22Rv1 (cell line): ENCODE measurements around the gene AGAP3.

Experiments used
- H3K27ac ChIP-seq: fragments of 450-650 bp; 2 replicates; pipeline ENCODE4 v1.5.1; 2017
- ZFX ChIP-seq: fragments of 450-650 bp; IDR thresholded peaks from 2 replicates; pipeline ENCODE4 v1.6.1; 2017; ENCODE audit warnings: antibody characterized with exemption, borderline replicate concordance
- TF ChIP-seq, protein P1 (sequence below): fragments of 450-650 bp; IDR thresholded peaks from 2 replicates; pipeline ENCODE4 v1.5.1; 2017; ENCODE audit warnings: mild to moderate bottlenecking

Gene AGAP3

DNA sequence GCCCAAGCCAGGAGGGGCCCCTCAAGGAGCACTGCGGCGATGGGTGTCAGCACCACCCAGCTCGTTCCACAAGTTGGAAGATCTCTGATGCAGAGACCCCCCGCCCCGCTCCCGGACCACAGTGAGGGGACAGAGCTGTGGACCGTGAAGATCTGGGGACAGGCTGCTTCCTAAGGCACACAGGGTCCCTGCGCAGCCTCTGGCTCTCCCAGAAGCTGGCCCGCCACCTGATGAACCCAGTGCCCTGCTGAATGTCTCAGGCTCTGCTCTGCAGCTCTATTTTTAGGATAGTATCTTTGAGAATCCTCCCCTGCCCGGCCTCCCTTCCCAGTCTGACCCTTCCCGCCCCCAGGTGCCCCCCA lies 51.5 kb downstream of the AGAP3 start:
- no peak overlapping the region for H3K27ac ChIP-seq
- no peak for TF ChIP-seq ZFX
- TF ChIP-seq, protein P1, sequence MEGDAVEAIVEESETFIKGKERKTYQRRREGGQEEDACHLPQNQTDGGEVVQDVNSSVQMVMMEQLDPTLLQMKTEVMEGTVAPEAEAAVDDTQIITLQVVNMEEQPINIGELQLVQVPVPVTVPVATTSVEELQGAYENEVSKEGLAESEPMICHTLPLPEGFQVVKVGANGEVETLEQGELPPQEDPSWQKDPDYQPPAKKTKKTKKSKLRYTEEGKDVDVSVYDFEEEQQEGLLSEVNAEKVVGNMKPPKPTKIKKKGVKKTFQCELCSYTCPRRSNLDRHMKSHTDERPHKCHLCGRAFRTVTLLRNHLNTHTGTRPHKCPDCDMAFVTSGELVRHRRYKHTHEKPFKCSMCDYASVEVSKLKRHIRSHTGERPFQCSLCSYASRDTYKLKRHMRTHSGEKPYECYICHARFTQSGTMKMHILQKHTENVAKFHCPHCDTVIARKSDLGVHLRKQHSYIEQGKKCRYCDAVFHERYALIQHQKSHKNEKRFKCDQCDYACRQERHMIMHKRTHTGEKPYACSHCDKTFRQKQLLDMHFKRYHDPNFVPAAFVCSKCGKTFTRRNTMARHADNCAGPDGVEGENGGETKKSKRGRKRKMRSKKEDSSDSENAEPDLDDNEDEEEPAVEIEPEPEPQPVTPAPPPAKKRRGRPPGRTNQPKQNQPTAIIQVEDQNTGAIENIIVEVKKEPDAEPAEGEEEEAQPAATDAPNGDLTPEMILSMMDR = no peak

DNA sequence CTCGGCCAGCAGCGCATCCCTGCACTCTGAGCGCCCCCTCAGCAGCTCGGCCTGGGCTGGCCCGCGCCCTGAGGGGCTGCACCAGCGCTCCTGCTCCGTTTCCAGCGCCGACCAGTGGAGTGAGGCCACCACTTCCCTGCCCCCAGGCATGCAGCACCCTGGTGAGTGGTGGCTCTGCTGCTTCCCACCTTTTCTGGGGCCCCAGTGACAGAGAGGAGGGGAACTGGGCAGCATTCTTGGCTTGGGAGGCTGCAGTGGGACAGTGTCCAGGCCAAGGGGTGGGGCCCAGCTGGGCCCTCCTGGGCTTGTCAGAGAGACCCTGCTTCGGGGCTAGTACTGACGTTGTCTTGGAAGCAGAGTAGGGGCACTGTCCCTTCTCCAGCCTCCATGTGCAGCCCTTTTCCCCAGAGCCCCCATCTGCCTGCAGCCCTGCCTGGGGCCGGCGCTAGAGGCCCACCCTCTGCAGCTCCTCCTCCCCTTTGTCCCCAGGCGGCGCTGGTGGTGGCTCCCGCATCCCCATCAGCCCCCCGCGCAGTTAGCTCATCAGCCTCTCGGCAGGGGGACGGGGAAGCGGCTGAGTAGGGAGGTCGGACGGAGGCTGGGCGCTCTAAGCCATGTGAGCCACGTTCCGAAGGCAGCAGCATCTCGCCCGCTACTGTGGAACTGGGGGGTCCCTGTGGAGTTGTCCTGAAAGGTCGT lies 52.0 kb downstream of the AGAP3 start:
- no peak overlapping the region for H3K27ac ChIP-seq
- TF ChIP-seq, protein P1 = no peak
- no peak for TF ChIP-seq ZFX

DNA sequence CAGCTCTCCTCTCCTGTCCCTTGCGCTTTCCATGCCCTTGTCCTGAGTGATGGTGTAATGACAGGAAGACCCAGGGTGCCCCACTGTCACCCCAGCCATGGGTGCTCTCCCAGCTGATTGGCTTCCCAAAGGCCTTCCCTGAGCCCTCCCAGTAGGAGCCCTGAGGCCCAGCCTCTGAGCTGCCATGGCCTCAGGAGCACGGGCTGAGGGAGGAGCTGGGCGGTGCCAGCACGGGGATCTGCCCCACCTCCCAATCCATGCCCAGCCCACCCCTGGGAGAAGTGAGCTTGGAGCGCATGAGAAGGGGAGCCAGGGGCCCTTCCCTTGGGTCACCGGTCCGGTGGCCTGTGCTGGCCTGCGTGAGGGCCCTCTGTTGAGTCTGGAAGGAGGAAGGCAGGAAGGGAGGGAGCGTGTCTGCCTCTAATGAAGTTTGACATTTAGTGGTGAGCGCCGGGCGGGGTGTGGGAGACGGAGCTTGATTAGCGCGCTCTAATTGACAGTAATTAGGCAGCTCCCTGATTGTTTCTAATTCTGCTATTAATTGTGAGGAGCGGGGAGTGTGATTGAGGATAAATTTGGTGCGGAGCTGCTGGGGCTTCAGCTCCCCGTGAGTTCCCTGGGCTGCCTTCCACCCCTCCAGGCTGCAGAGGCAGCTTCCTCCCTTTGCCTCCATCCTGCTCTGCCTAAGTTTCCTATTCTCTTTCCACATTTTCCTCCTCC lies 53.0 kb downstream of the AGAP3 start:
- no peak for TF ChIP-seq ZFX
- TF ChIP-seq, protein P1 = no peak
- H3K27ac ChIP-seq = no peak overlapping the region

DNA sequence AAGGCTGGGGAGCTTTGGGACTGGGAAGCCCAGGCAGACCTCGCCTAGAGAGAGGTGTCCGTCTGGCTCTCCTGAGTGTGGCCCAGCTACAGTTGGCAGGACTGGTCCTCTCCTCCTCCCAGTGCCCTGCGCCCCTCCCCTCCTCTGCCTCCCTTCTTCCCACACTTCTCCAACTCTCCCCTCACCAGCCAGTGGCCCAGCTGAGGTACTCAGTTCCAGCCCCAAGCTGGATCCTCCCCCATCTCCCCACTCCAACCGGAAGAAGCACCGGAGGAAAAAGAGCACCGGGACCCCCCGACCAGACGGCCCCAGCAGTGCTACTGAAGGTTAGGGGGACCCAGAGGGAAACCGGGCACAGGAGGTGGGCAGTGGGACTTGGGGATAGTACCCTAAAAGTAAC lies 53.5 kb downstream of the AGAP3 start:
- TF ChIP-seq, protein P1 = no peak
- no peak for TF ChIP-seq ZFX

DNA sequence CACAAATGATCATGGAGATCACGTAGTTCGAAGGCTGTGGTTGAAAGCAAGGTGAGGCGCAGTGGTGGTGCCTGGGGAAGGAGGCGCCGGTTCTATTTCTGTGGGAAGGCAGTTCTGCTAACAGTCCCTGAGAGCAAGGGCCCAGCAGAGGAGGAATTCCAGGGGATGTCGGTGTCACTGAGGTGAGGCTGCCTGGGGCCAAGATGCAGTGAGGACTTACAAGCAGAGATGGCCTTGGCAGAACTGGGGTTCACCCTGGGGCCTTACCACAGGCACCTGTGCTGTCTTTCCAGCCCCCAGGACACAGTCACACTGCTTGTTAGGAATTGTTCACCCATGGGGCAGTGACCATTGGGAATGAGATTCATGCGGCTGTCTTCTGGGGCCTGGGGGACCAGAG lies 54.6 kb downstream of the AGAP3 start:
- TF ChIP-seq ZFX = no peak
- no peak overlapping the region for H3K27ac ChIP-seq

More for the DNA sequence above, 53.5 kb downstream of the AGAP3 start:
- no peak overlapping the region for H3K27ac ChIP-seq

DNA sequence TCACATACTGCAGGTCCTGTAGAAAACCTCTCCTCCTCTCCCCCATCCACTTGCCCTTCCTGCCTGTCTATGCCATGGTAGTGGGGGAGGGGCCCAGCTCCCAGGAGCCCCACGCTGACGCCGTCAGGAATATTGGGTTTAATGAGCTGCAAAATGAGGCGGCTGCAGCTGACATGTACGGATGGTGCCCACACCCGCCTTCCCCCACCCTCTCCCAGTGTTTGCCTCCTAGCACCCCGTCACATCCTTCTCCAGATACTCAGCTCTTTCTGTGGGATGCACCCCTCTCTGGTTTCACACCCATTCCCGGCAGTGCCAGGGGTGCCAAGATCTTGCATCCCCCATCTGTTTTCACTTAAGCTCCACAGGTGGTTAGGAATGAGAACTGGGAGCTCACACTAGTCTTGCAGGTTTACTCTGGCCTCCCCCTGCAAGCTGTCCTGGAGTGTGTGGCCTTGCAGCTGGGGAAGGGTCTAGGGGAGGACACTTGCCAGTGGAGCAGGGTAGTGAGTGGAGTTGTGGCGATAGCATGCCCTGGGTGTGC lies 55.1 kb downstream of the AGAP3 start:
- TF ChIP-seq, protein P1 = no peak
- no peak for TF ChIP-seq ZFX
- H3K27ac ChIP-seq = no peak overlapping the region

DNA sequence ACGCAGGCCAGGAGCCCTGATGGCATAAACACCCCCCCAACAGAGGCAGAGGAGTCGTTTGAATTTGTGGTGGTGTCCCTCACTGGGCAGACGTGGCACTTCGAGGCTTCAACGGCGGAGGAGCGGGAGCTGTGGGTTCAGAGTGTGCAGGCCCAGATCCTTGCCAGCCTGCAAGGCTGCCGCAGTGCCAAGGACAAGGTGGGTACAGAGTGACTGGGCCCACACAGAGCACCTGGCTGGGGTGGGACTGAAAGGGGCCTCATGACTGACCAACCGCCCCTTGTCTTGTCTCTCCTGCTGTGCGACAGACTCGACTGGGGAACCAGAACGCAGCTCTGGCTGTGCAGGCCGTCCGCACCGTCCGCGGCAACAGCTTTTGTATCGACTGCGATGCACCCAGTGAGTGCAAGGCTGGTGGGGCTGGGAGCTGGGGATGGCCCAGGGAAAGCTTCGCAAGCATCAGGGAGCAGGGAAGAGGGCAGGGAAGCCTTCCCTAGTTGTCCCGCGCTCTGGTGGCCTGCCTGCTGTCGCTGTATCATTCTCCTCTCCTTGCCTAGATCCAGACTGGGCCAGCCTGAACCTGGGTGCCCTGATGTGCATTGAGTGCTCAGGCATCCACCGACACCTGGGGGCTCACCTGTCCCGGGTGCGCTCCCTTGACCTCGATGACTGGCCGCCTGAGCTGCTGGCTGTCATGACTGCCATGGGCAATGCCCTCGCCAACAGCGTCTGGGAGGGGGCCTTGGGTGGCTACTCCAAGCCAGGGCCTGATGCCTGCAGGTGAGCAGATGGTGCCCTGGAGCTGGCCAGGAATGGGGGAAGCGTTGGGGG lies 55.8 kb downstream of the AGAP3 start:
- no peak for TF ChIP-seq ZFX
- no peak overlapping the region for H3K27ac ChIP-seq

DNA sequence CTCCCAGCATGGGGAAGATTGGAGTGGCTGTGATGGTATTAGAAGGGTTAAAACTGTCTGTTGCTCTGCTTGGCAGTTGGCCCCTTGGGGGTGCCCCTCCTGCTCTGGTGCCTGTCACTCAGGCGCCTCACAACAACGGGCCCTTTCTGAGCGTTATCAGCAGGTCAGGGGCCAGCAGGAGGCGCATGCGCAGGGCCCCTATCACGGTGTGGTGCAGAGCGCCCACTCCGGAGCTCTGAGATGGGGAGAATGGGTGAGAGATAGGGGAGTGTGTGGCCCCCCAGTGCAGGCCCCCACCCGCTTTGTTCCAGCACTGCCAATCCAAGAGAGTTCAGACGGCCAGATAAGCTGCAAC lies 56.4 kb downstream of the AGAP3 start:
- no peak for TF ChIP-seq ZFX
- TF ChIP-seq, protein P1 = no peak
- H3K27ac ChIP-seq = no peak overlapping the region
